ENCODE results near the gene CEP112.

- TF ChIP-seq CTCF (IDR thresholded peaks at IDR 0.05) = no peak
- no peak for TF ChIP-seq POLR2A (IDR thresholded peaks at IDR 0.05)
Observed at GRCh38 chr17:65888649-65889048, 303.3 kb downstream of the CEP112 start.

All from vagina (tissue), 2 donors.